Measurements from ENCODE around the gene RAB28. TPM values are rescaled to one million over a fixed set of nuclear protein-coding genes. Genes with fewer than 3 reads are reported as not detected.

Gene RAB28
- total RNA-seq, 1 donor from 2014 or later = 19.5 TPM

DNA sequence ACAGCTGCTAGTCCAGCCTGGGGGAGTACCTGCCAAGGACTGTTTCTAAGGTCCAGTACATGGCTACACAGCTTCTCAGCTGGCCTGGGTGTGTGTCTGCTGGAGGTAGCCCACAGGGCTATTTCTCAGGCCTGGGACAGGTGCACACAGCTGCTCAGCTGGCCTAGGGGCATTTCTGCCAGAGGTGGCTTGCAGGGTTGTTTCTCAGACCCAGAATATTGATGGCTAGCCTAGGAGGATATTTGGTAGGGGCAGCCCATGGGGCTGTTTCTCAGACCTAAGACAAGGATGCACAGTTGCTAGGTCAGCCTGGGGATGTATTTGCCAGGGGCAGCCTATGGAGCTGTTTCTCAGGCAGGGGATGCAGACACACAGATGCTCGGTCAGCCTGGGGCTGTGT is 29.4 kb downstream of the RAB28 start:
- peaks cover 35% of the 10 kb centered on the region for H3K36me3 Mint-ChIP-seq (ENCODE audit: low read depth)
- H3K9me3 Mint-ChIP-seq = peaks cover 22% of the 10 kb centered on the region
- H3K27me3 Mint-ChIP-seq = no peaks in the 10 kb centered on the region
- intact Hi-C loops (cut with micrococcal nuclease) = no loop called here
- H3K27ac Mint-ChIP-seq = no peak overlapping the region
- H3K4me3 Mint-ChIP-seq = no peak overlapping the region
- H3K4me1 Mint-ChIP-seq = peaks cover 15% of the 10 kb centered on the region
- no peak for DNase-seq

DNA sequence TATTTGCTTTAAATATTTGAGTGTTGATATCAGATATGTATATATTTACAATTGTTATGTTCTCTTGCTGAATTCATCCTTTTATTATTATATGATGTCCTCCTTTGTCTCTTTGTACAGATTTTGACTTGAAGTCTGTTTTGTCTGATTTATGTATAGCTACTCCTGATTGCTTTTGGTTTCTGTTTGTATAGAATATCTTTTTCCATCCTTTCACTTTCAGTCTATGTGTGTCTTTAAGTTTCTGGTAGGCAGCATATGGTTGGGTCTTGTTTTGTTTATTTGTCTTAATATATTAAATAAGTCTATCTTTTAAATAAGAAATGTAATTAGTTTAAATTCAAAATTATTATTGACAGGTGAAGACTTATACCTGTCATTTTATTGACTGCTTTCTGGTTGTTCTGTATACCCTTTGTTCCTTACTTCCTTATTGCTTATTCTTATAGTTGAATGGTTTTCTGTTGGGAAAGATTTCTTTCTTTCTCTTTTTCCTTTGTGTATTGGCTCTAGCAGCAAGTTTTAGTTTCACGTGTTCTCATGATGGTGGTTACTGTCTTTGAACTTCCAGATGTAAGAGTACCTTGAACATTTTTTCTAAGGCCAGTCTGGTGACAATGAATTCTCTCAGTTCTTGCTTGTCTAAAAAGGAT is 31.1 kb downstream of the RAB28 start:
- peak overlapping the region; percentile 59 for H3K4me3 Mint-ChIP-seq
- intact Hi-C loops (cut with micrococcal nuclease) = loop anchor here (2.0 kb wide), 1 partner anchor 30 kb away; no protein-coding TSS in a partner anchor
- peaks cover 28% of the 10 kb centered on the region for H3K36me3 Mint-ChIP-seq (ENCODE audit: low read depth)
- no peak for DNase-seq
- H3K27ac Mint-ChIP-seq = peak overlapping the region; percentile 80
- H3K9me3 Mint-ChIP-seq = peaks cover 22% of the 10 kb centered on the region
- H3K27me3 Mint-ChIP-seq = no peaks in the 10 kb centered on the region
- H3K4me1 Mint-ChIP-seq = peaks cover 17% of the 10 kb centered on the region

DNA sequence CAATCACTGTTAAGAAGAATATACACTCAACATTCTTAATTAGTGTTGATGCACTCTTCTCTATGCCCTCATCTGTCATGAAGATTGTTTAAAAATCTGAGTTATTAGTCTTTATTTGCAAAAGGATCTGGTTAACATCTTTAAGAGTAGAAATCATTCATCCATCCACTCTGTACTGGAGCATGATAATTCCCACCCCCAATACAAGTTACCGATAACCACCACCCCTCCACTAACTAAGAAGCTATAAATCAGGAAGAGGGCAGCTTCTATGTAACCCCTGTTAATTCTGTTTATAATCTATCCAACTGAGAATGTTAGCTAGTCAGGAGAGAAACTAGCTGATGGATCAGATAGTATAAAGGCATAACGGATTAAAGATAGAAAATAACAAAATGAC is 34.5 kb downstream of the RAB28 start:
- H3K9me3 Mint-ChIP-seq = peaks cover 28% of the 10 kb centered on the region
- no peak for DNase-seq
- peaks cover 17% of the 10 kb centered on the region for H3K4me1 Mint-ChIP-seq
- H3K4me3 Mint-ChIP-seq = no peak overlapping the region
- no peaks in the 10 kb centered on the region for H3K27me3 Mint-ChIP-seq
- intact Hi-C loops (cut with micrococcal nuclease) = loop anchor here (2.0 kb wide), 1 partner anchor 15 kb away; no protein-coding TSS in a partner anchor
- no peak overlapping the region for H3K27ac Mint-ChIP-seq
- H3K36me3 Mint-ChIP-seq (ENCODE audit: low read depth) = peaks cover 23% of the 10 kb centered on the region

DNA sequence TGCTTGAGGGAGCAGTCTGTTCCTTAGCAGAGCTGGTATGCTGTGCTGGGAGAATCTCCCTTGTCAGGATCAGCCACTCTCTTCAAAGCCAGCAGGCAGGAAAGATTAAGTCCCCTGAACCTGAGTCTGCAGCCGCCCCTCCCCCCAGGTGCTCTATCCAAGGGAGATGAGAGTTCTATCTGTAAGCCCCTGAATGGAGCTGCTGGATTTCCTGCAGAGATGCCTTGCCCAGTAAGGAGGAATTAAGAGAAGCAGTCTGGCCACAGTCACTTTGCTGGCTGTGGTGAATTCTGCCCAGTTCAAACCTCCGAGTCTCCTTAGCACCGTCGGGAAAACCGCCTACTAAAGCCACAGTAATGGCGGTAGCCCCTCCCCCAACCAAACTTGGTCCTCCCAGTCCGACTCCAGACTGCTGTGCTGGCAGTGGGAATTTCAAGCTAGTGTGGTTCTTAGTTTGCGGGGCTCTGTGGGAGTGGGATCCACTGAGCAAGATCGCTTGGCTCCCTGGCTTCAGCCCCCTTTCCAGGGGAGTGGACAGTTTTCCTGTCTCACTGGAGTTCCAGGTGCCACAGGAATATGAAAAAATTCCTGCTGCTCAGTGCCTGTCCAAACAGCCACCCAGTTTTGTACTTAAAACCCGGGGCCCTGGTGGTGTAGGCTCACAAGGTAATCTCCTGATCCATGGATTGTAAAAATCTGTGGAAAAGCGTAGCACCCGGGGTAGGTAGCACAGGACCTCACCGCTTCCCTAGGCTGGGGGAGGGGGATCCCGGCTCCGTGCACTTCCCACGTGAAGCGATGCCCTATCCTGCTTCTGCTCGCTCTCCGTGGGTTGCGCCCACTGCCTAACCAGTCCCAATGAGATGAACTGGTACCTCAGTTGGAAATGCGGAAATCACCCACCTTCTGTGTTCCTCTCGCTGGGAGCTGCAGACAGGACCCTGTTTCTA is 38.0 kb downstream of the RAB28 start:
- intact Hi-C loops (cut with micrococcal nuclease) = no loop called here
- Mint-ChIP-seq H3K27me3 (no peaks in the 10 kb centered on the region), H3K4me1 (peaks cover 2% of the 10 kb centered on the region), H3K9me3 (peaks cover 7% of the 10 kb centered on the region), H3K36me3 (ENCODE audit: low read depth) (peaks cover 11% of the 10 kb centered on the region), H3K4me3 (no peak overlapping the region), H3K27ac (no peak overlapping the region)
- no peak for DNase-seq

DNA sequence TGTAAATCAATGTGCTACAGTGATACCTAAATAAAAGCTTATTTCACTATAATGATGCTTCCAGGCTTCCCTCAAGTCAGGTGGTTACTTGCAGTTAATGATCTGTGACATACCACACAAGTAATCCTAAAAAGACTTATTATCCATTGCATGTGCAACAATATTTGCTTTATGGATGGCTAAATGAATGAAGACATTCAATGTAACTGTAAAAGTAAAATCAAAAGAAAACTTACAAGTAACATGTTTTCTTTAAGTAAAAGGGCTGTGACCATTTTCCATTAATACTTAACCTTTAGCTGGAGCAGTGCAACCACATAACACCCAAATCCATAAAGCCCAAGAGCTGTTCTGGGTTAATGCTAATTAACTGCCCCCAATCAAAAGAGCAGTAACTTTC is 42.6 kb downstream of the RAB28 start:
- Mint-ChIP-seq H3K27me3 (no peaks in the 10 kb centered on the region), H3K9me3 (peaks cover 10% of the 10 kb centered on the region), H3K36me3 (ENCODE audit: low read depth) (peaks cover 9% of the 10 kb centered on the region)

GRCh38 chr4:13436962-13437361 is 47.2 kb downstream of the RAB28 start:
- Mint-ChIP-seq H3K27ac (no peak overlapping the region), H3K9me3 (peaks cover 14% of the 10 kb centered on the region), H3K36me3 (ENCODE audit: low read depth) (peaks cover 13% of the 10 kb centered on the region), H3K27me3 (no peaks in the 10 kb centered on the region), H3K4me1 (peaks cover 23% of the 10 kb centered on the region), H3K4me3 (no peak overlapping the region)
- intact Hi-C loops (cut with micrococcal nuclease) = no loop called here
- no peak for DNase-seq

More for the DNA sequence above, 42.6 kb downstream of the RAB28 start:
- peaks cover 10% of the 10 kb centered on the region for H3K4me1 Mint-ChIP-seq
- DNase-seq = no peak
- intact Hi-C loops (cut with micrococcal nuclease) = no loop called here
- no peak overlapping the region for H3K4me3 Mint-ChIP-seq
- no peak overlapping the region for H3K27ac Mint-ChIP-seq

- H3K9me3 Mint-ChIP-seq = peaks cover 10% of the 10 kb centered on the region
- peaks cover 22% of the 10 kb centered on the region for H3K4me1 Mint-ChIP-seq
- no peak overlapping the region for H3K27ac Mint-ChIP-seq
- H3K27me3 Mint-ChIP-seq = no peaks in the 10 kb centered on the region
- no peak for DNase-seq
- H3K36me3 Mint-ChIP-seq (ENCODE audit: low read depth) = peaks cover 12% of the 10 kb centered on the region
- no peak overlapping the region for H3K4me3 Mint-ChIP-seq
- intact Hi-C loops (cut with micrococcal nuclease) = no loop called here
Observed at GRCh38 chr4:13432453-13432852, 51.7 kb downstream of the RAB28 start.

- Mint-ChIP-seq H3K4me1 (peaks cover 9% of the 10 kb centered on the region), H3K9me3 (peaks cover under 1% of the 10 kb centered on the region), H3K4me3 (no peak overlapping the region), H3K27ac (no peak overlapping the region), H3K36me3 (ENCODE audit: low read depth) (peaks cover 11% of the 10 kb centered on the region), H3K27me3 (no peaks in the 10 kb centered on the region)
- no peak for DNase-seq
- intact Hi-C loops (cut with micrococcal nuclease) = no loop called here
Observed at GRCh38 chr4:13430834-13431568, 53.1 kb downstream of the RAB28 start.

DNA sequence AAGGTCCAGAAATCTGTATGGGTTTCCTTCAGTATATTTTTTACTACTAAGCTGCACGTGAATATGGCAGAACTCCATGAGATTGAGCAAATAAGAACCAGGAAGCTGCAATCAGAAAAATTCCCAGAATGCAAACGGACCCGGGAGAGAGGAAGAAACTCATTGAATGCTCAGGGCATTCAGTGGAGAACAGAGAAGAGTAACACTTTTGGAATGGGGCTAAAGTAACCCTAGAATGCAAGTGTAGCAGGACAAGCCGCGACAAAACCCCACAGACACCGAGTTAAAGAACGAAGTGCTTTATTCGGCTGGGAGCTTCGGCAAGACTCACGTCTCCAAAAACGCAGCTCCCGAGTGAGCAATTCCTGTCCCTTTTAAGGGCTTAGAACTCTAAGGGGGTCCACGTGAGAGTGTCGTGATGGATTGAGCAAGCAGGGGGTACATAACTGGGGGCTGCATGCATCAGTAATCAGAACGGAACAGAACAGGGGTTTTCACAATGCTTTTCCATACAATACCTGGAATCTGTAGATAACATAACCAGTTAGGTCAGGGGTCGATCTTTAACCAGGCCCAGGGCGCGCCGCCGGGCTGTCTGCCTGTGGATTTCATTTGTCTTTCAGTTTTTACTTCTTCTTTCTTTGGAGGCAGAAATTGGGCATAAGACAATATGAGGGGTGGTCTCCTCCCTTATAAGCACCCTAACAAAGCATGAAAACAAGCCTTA is 56.4 kb downstream of the RAB28 start:
- H3K9me3 Mint-ChIP-seq = no peaks in the 10 kb centered on the region
- intact Hi-C loops (cut with micrococcal nuclease) = no loop called here
- DNase-seq = no peak
- no peak overlapping the region for H3K4me3 Mint-ChIP-seq
- no peaks in the 10 kb centered on the region for H3K27me3 Mint-ChIP-seq
- no peak overlapping the region for H3K27ac Mint-ChIP-seq
- H3K4me1 Mint-ChIP-seq = no peaks in the 10 kb centered on the region
- H3K36me3 Mint-ChIP-seq (ENCODE audit: low read depth) = peaks cover 18% of the 10 kb centered on the region

DNA sequence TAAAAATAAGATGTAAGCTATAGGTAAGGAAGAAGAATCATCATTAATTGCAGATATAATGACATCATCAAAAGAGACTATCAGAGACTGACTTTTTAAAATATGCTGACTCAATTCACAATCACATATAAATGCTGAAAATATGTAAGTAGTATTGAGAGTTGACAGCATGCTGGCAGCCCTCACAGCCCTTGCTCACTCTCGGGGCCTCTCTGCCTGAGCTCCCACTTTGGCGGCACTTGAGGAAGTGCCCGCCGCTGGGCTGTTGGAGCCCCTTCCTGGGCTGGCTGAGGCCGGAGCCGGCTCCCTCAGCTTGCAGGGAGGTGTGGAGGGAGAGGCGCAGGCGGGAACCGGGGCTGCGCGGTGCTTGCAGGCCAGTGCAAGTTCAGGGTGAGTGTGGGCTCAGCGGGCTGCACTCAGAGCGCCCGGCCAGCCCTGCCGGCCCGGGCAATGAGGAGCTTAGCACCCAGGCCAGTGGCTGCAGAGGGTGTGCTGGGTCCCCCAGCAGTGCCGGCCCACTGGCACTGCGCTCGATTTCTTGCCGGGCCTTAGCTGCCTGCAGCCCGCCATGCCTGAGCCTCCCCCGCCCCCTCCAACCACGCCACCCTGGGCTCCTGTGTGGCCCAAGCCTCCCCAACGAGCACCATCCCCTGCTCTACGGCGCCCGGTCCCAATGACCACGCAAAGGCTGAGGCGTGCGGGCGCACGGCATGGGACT is 68.9 kb downstream of the RAB28 start:
- Mint-ChIP-seq H3K4me1 (peaks cover 3% of the 10 kb centered on the region), H3K4me3 (no peak overlapping the region), H3K27me3 (no peaks in the 10 kb centered on the region), H3K9me3 (peaks cover 18% of the 10 kb centered on the region), H3K27ac (no peak overlapping the region), H3K36me3 (ENCODE audit: low read depth) (peaks cover 6% of the 10 kb centered on the region)
- DNase-seq = no peak
- intact Hi-C loops (cut with micrococcal nuclease) = no loop called here

DNA sequence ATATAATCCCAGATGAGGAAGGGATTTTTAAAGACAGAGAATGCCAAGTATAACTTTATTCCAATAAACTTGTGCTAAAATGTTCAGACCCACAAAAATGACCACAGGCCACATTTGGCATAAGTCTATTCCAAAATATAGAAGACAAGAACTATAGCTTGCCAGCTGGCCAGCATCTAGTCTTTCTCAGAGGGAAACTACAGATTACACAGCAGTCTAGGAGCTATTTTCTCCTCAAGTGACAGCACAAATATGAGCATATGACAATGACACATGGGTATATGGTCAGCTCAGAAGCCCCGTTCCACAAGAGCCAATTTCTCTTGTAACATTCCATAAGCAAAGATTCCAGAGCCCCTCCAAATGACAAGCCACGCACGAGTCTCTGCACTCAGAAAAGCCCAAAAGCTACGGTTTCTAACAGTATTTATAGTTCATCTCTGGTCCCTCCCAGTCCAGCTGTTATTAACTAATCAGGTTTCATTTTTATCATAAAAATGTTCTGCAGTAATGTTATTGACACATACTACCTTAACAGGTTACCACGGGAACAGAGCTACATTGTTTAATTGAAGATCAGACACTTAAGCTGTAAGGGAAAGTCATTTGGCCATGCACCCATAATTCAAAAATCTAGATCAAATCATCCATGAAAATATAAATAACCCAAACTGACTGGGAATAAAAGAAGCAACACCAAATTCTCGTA is 70.3 kb downstream of the RAB28 start:
- Mint-ChIP-seq H3K4me1 (peaks cover 3% of the 10 kb centered on the region), H3K27ac (no peak overlapping the region), H3K4me3 (no peak overlapping the region), H3K27me3 (no peaks in the 10 kb centered on the region), H3K36me3 (ENCODE audit: low read depth) (peaks cover 6% of the 10 kb centered on the region), H3K9me3 (peaks cover 7% of the 10 kb centered on the region)
- DNase-seq = no peak
- intact Hi-C loops (cut with micrococcal nuclease) = no loop called here

DNA sequence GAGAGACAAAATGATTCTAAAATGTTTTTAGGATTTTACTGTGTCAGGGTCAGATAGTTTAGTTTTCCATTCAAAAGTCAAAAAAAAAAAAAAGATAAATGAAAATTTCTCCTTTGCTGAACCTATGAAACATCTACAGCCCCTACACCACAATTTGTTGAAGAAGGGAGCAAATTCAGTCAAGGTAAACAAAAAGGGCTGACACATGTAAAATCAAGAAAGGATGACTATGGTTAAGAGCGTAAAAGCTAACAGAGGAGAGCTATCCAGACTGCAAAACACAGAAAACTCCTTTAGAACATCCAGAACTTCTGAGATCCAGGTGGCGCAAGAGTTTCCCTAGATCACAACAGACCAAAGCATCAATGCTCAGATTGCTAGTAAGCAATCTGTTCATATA is 72.2 kb downstream of the RAB28 start:
- DNase-seq = no peak
- Mint-ChIP-seq H3K27me3 (no peaks in the 10 kb centered on the region), H3K4me3 (no peak overlapping the region), H3K27ac (no peak overlapping the region), H3K9me3 (peaks cover 4% of the 10 kb centered on the region), H3K4me1 (peaks cover 3% of the 10 kb centered on the region), H3K36me3 (ENCODE audit: low read depth) (peaks cover 5% of the 10 kb centered on the region)
- intact Hi-C loops (cut with micrococcal nuclease) = no loop called here

All from activated CD4-positive, alpha-beta T cell treated with anti-CD3 and anti-CD28 coated beads, Interleukin-2, amount 10 ng/mL, durations not matched to agents 24 days and 14 days (primary cell).